HepG2 (cell line): ENCODE results near the gene DTNB. TPM values are rescaled to one million over a fixed set of nuclear protein-coding genes. Genes with fewer than 3 reads are reported as not detected.

ENCODE experiments used
- ATAC-seq: fragments of 200-7000 bp; cut with Tn5 transposase; 3 replicates; pipeline ENCODE4 v1.9.1; 2020; ENCODE audit warnings: mild to moderate bottlenecking, moderate library complexity
- BruUV-seq: library from RNA; stranded (reverse); fragments of 400-500 nt; replicated peaks from 2 replicates; lab custom pipeline; 2021; lab: Mats Ljungman, UMichigan
- CTCF ChIA-PET: fragments of 300-600 bp; formaldehyde crosslinking; extraction: SDS; loops from one replicate; lab custom pipeline; 2021; ENCODE audit warnings: low total read pairs, inconsistent platforms, low intra/inter-chr PET ratio; lab: Yijun Ruan, JAX
- POLR2A ChIA-PET: fragments of 350-600 bp; sonication (Branson Sonifier 250); formaldehyde crosslinking; loops from one replicate; lab custom pipeline; 2020; ENCODE audit warnings: antibody characterized with exemption, inconsistent platforms; lab: Yijun Ruan, JAX
- DNase-seq: peaks from one replicate; pipeline ENCODE4 v3.0.0-alpha.2; 2015; ENCODE audit warnings: low spot score
- FAIRE-seq: peaks from 3 replicates; lab custom pipeline; 2011; peaks lifted over from hg19 to GRCh38; lab: Jason Lieb, UNC
- H2AFZ ChIP-seq: one replicate; pipeline ENCODE4 v1.6.1; 2011; ENCODE audit warnings: low read length, inconsistent platforms
- H3K27ac ChIP-seq: fragments of 300-600 bp; 3 replicates; pipeline ENCODE4 v1.8.0; 2011; ENCODE audit warnings: mixed run types, mild to moderate bottlenecking, mixed read lengths, low read length, inconsistent platforms; ENCODE audit not compliant: insufficient read depth; ENCODE audit errors: extremely low read length
- H3K27me3 ChIP-seq, 2 experiments: fragments of 200-600 bp in 1 of 2; 2 replicates in 1 of 2; 3 replicates in 1 of 2; pipeline versions ENCODE4 v1.6.0 to v1.8.0; 2011; ENCODE audit warnings: low read length in 2 of 2, mild to moderate bottlenecking in 2 of 2, moderate library complexity in 2 of 2, inconsistent platforms in 1 of 2; ENCODE audit not compliant: insufficient read depth in 2 of 2, control insufficient read depth in 1 of 2
- H3K36me3 ChIP-seq, 2 experiments: fragments of 200-600 bp in 1 of 2; replicated peaks in 1 of 2; 2 replicates in 1 of 2; 3 replicates in 1 of 2; pipeline versions ENCODE4 v1.5.1 to v1.8.0; 2011; ENCODE audit warnings: low read length in 2 of 2, inconsistent platforms in 1 of 2; ENCODE audit not compliant: insufficient read depth in 2 of 2, control insufficient read depth in 1 of 2
- H3K4me1 ChIP-seq: 2 replicates; pipeline ENCODE4 v1.5.1; 2012; ENCODE audit warnings: low read length, inconsistent platforms; ENCODE audit not compliant: insufficient read depth
- H3K4me2 ChIP-seq: 2 replicates; pipeline ENCODE4 v1.6.0; 2011; ENCODE audit warnings: low read depth, low read length, inconsistent platforms
- H3K4me3 ChIP-seq, 3 experiments: fragments of 200-600 bp in 1 of 3; sonication (generic), shearing (Covaris generic) in 1 of 3; replicated peaks in 1 of 3; 2 replicates each; pipeline ENCODE4 v1.5.1; 2011 to 2016; ENCODE audit warnings: low read length in 3 of 3, inconsistent platforms in 2 of 3, low read depth in 2 of 3, mild to moderate bottlenecking in 2 of 3, control low read depth in 1 of 3, mixed read lengths in 1 of 3; ENCODE audit not compliant: insufficient read depth in 1 of 3
- H3K79me2 ChIP-seq: one replicate; pipeline ENCODE4 v1.6.1; 2011; ENCODE audit warnings: low read length, inconsistent platforms; ENCODE audit not compliant: insufficient read depth
- H3K9ac ChIP-seq: 2 replicates; pipeline ENCODE4 v1.6.0; 2011; ENCODE audit warnings: mild to moderate bottlenecking, low read depth, low read length, inconsistent platforms; ENCODE audit not compliant: insufficient read depth
- H3K9me3 ChIP-seq: 2 replicates; pipeline ENCODE4 v1.5.1; 2012; ENCODE audit warnings: mild to moderate bottlenecking, low read length
- H4K20me1 ChIP-seq: 2 replicates; pipeline ENCODE4 v1.6.0; 2011; ENCODE audit warnings: inconsistent platforms, mild to moderate bottlenecking, low read length, moderate library complexity; ENCODE audit not compliant: insufficient read depth
- ARID2 ChIP-seq: sonication (generic); formaldehyde crosslinking; IDR thresholded peaks from 2 replicates; pipeline ENCODE4 v1.8.1; 2022; ENCODE audit warnings: mild to moderate bottlenecking, missing genetic modification reagents, borderline replicate concordance
- HDAC2 ChIP-seq: sonication (generic); formaldehyde crosslinking; IDR thresholded peaks from 2 replicates; pipeline ENCODE4 v1.4.0; 2020; ENCODE audit warnings: missing genetic modification reagents
- HHEX ChIP-seq: IDR thresholded peaks from 2 replicates; pipeline ENCODE4 v1.6.1; 2016; ENCODE audit warnings: control low read depth
- HMG20B ChIP-seq: conservative IDR thresholded peaks from 2 replicates; pipeline ENCODE4 v1.6.1; 2016; ENCODE audit warnings: missing genetic modification reagents, missing compliant biosample characterization
- IRF2 ChIP-seq: IDR thresholded peaks from 2 replicates; pipeline ENCODE4 v1.6.1; 2018; ENCODE audit warnings: missing genetic modification reagents, missing compliant biosample characterization
- KLF6 ChIP-seq: IDR thresholded peaks from 2 replicates; pipeline ENCODE4 v1.8.0; 2016; ENCODE audit warnings: missing biosample characterization, missing genetic modification reagents
- MED1 ChIP-seq: sonication (generic); formaldehyde crosslinking; IDR thresholded peaks from 2 replicates; pipeline ENCODE4 v1.4.0; 2020; ENCODE audit warnings: missing genetic modification reagents
- NCOR1 ChIP-seq: fragments of 200-600 bp; sonication (generic); IDR thresholded peaks from 2 replicates; pipeline ENCODE4 v1.7.0; 2017; ENCODE audit warnings: antibody characterized with exemption, low read length, borderline replicate concordance
- NONO ChIP-seq, 2 experiments: fragments of 450-650 bp in 1 of 2; sonication (generic) in 1 of 2; formaldehyde crosslinking in 1 of 2; IDR thresholded peaks in 1 of 2; conservative IDR thresholded peaks in 1 of 2; 2 replicates each; pipeline versions ENCODE4 v1.6.1 to v1.8.0; 2017 to 2022; ENCODE audit warnings: mild to moderate bottlenecking in 1 of 2, missing genetic modification reagents in 1 of 2, moderate library complexity in 1 of 2
- TBX3 ChIP-seq: fragments of 450-650 bp; IDR thresholded peaks from 2 replicates; pipeline ENCODE4 v1.6.1; 2017; ENCODE audit warnings: antibody characterized with exemption, mild to moderate bottlenecking, inconsistent platforms, borderline replicate concordance
- ZNF143 ChIP-seq: sonication (generic); formaldehyde crosslinking; IDR thresholded peaks from 2 replicates; pipeline ENCODE4 v1.4.0; 2020; ENCODE audit warnings: missing genetic modification reagents
- ZNF326 ChIP-seq: sonication (generic); formaldehyde crosslinking; IDR thresholded peaks from 2 replicates; pipeline ENCODE4 v1.4.0; 2020; ENCODE audit warnings: missing genetic modification reagents, borderline replicate concordance
- ZNF331 ChIP-seq: sonication (generic); formaldehyde crosslinking; IDR thresholded peaks from 2 replicates; pipeline ENCODE4 v1.4.0; 2020; ENCODE audit warnings: missing genetic modification reagents
- ZNF572 ChIP-seq: sonication (generic); formaldehyde crosslinking; IDR thresholded peaks from 2 replicates; pipeline ENCODE4 v1.5.1; 2020; ENCODE audit warnings: mild to moderate bottlenecking, missing genetic modification reagents
- WGBS: methylation state at CpG from one replicate; pipeline ENCODE4 v1.1.6; 2017; ENCODE audit warnings: low lambda C conversion rate; 5-methylcytosine and 5-hydroxymethylcytosine counted together
- in situ Hi-C: cut with HindIII; loops from 2 replicates; pipeline ENCODE4 v1.10.0; 2017; ENCODE audit warnings: low pct_unique_long_range_greater_than_20kb; ENCODE audit not compliant: extremely low pct_ligation_motif_present
- intact Hi-C: fragments of 100-400 bp; cut with micrococcal nuclease; formaldehyde crosslinking; loops from one replicate; pipeline ENCODE4 v1.10.0; 2022; ENCODE audit not compliant: unreplicated experiment
- polyA plus RNA-seq, 8 experiments: library from polyadenylated mRNA; depleted of rRNA in 3 of 8; stranded (reverse) in 7 of 8; unstranded in 1 of 8; fragments of >200 nt; fragmentation: Illumina TruSeq in 4 of 8; extraction: Trizol in 4 of 8; gene quantifications; 2 replicates each; pipeline versions ENCODE4 v1.2.1 to v1.2.3, GENCODE V29; 2011 to 2016; ENCODE audit warnings: low read depth in 4 of 8, missing spikeins in 1 of 8, mixed read lengths in 1 of 8; ENCODE audit not compliant: insufficient read depth in 1 of 8
- total RNA-seq, 5 experiments: library from RNA; depleted of rRNA; stranded (reverse); fragments of >200 nt; fragmentation: Illumina TruSeq; extraction: Trizol; gene quantifications; 2 replicates each; pipeline ENCODE4 v1.2.3, GENCODE V29; 2016; ENCODE audit warnings: low read depth in 1 of 5
- TF ChIP-seq, protein P1 (sequence below): sonication (generic); formaldehyde crosslinking; IDR thresholded peaks from 2 replicates; pipeline ENCODE4 v1.8.1; 2023; ENCODE audit warnings: missing genetic modification reagents, mild to moderate bottlenecking, borderline replicate concordance
- TF ChIP-seq, protein P2 (sequence below): sonication (generic); formaldehyde crosslinking; IDR thresholded peaks from 2 replicates; pipeline ENCODE4 v1.4.0; 2020; ENCODE audit warnings: missing genetic modification reagents
- TF ChIP-seq, protein P3 (sequence below): sonication (generic); formaldehyde crosslinking; IDR thresholded peaks from 2 replicates; pipeline ENCODE4 v1.5.1; 2020; ENCODE audit warnings: missing genetic modification reagents, mild to moderate bottlenecking, borderline replicate concordance

DTNB gene
- total and polyA plus RNA-seq, 2 of the 13 experiments (the other 11 are each of a cell fraction or from before 2014, with no cell fraction given): 14.4 to 23.9 TPM

DNA sequence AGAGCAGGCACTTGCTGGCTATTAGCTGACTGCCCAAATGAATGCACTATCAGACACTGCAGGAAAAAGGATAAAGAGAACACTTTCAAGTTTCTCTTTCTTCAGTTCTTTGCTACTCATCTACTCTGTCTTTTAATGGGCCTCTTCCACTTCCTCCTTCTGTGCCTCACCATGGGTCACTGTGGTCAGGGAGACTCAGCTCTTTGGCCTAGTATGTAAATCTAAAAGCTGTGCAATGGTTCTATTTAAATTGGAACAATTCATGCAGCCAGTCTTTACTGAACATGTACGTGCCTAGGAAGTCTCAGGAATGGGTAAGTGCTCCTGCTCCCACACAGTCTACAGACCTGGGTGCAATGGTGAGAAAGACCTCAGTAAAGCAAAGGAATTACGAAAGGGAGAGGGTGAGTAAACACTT lies 252.5 kb downstream of the DTNB start:
- Histone ChIP-seq H3K79me2 (no peaks in the 10 kb centered on the region), H2AFZ (no peak overlapping the region), H4K20me1 (no peaks in the 10 kb centered on the region), H3K36me3 (no peaks in the 10 kb centered on the region; a peak in 1 of 5 replicates), H3K4me2 (no peak overlapping the region), H3K27ac (no peak overlapping the region), H3K9ac (no peak overlapping the region), H3K27me3 (no peaks in the 10 kb centered on the region), H3K4me3 (no peak overlapping the region), H3K4me1 (peaks cover 17% of the 10 kb centered on the region), H3K9me3 (no peaks in the 10 kb centered on the region)
- POLR2A ChIA-PET: no interaction called here
- ATAC-seq (peak; percentile 47), FAIRE-seq (no peak), DNase-seq (no peak)
- in situ Hi-C loops (no loop called here), intact Hi-C loops (no loop called here)
- no TSS peak for BruUV-seq
- TF ChIP-seq KLF6 (no peak), NCOR1 (no peak), MED1 (CRISPR knock-in tag) (no peak), ZNF326 (CRISPR knock-in tag) (no peak), ARID2 (CRISPR knock-in tag) (no peak), TBX3 (no peak), HDAC2 (CRISPR knock-in tag) (no peak), IRF2 (no peak), HHEX (CRISPR knock-in tag) (no peak), ZNF572 (no peak), NONO (IDR thresholded peaks at IDR 0.05) (no peak), NONO (CRISPR knock-in tag; conservative IDR thresholded peaks at IDR 0.05) (no peak), ZNF143 (CRISPR knock-in tag) (no peak), HMG20B (no peak), ZNF331 (CRISPR knock-in tag) (no peak)
- TF ChIP-seq, protein P1, sequence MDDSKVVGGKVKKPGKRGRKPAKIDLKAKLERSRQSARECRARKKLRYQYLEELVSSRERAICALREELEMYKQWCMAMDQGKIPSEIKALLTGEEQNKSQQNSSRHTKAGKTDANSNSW (CRISPR knock-in tag): no peak
- TF ChIP-seq, protein P2, sequence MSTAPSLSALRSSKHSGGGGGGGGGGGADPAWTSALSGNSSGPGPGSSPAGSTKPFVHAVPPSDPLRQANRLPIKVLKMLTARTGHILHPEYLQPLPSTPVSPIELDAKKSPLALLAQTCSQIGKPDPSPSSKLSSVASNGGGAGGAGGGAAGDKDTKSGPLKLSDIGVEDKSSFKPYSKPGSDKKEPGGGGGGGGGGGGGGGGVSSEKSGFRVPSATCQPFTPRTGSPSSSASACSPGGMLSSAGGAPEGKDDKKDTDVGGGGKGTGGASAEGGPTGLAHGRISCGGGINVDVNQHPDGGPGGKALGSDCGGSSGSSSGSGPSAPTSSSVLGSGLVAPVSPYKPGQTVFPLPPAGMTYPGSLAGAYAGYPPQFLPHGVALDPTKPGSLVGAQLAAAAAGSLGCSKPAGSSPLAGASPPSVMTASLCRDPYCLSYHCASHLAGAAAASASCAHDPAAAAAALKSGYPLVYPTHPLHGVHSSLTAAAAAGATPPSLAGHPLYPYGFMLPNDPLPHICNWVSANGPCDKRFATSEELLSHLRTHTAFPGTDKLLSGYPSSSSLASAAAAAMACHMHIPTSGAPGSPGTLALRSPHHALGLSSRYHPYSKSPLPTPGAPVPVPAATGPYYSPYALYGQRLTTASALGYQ: no peak
- TF ChIP-seq, protein P3, sequence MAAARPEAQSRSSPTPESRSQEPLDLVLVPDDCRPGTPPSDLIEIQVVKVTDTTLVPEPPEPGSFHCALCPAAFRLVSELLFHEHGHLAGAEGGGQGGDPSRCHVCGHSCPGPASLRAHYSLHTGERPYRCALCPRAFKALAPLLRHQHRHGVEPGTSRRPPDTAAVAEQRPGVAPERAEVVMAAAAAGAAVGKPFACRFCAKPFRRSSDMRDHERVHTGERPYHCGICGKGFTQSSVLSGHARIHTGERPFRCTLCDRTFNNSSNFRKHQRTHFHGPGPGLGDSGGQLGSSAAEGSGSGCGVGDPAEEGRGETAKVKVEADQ (CRISPR knock-in tag): no peak
- WGBS: 77% methylated on average over 2 of the region's 2 CpGs
- CTCF ChIA-PET: no interaction called here
